Measurements from ENCODE around the gene SRPX2. TPM values are rescaled to one million over a fixed set of nuclear protein-coding genes. Genes with fewer than 3 reads are reported as not detected.

Gene SRPX2
- total RNA-seq, 4 donors from 2014 or later, result 8.1 to 17.6 (median 8.7) TPM

- DNase-seq (ENCODE audit: low spot score in 2 of 2), result no peak
- intact Hi-C loops (cut with DNase I; ENCODE audit: low total_unique reads), result no loop called here
- no peak overlapping the region for H3K4me3 ChIP-seq (ENCODE audit: low read depth, poor library complexity, severe bottlenecking)
- WGBS, 2 donors, result 12 to 78% methylated on average over 1 of the region's 1 CpG
- TF ChIP-seq POLR2A (IDR thresholded peaks at IDR 0.05) (no peak), CTCF (IDR thresholded peaks at IDR 0.05) (no peak)
Measured at GRCh38 chrX:100647095-100647494, 3.1 kb downstream of the SRPX2 start.

- DNase-seq (ENCODE audit: low spot score in 2 of 2), result no peak
- intact Hi-C loops (cut with DNase I; ENCODE audit: low total_unique reads), result no loop called here
- H3K4me3 ChIP-seq (ENCODE audit: low read depth, poor library complexity, severe bottlenecking), result no peak overlapping the region
- TF ChIP-seq CTCF (IDR thresholded peaks at IDR 0.05) (no peak), POLR2A (IDR thresholded peaks at IDR 0.05) (no peak)
- WGBS, 2 donors, result 69 to 93% methylated on average over 2 of the region's 2 CpGs
Measured at GRCh38 chrX:100647739-100648138, 3.7 kb downstream of the SRPX2 start.

GRCh38 chrX:100648458-100649417, 4.7 kb downstream of the SRPX2 start:
- no peak for TF ChIP-seq POLR2A (IDR thresholded peaks at IDR 0.05)
- DNase-seq (ENCODE audit: low spot score in 2 of 2), result no peak
- WGBS, 2 donors, result 35 to 53% methylated on average over 8 of the region's 8 CpGs
- intact Hi-C loops (cut with DNase I; ENCODE audit: low total_unique reads), result no loop called here
- H3K4me3 ChIP-seq (ENCODE audit: low read depth, poor library complexity, severe bottlenecking), result no peak overlapping the region

GRCh38 chrX:100649550-100650356, 5.8 kb downstream of the SRPX2 start:
- no peak for TF ChIP-seq CTCF (IDR thresholded peaks at IDR 0.05)
- TF ChIP-seq POLR2A (IDR thresholded peaks at IDR 0.05), result no peak
- no peak overlapping the region for H3K4me3 ChIP-seq (ENCODE audit: low read depth, poor library complexity, severe bottlenecking)
- intact Hi-C loops (cut with DNase I; ENCODE audit: low total_unique reads), result no loop called here
- DNase-seq (ENCODE audit: low spot score in 2 of 2), result peak; percentile 58 to 92
- 53 to 62% methylated on average over 11 to 12 of the region's 12 CpGs for WGBS, 2 donors

GRCh38 chrX:100650841-100651240, 6.8 kb downstream of the SRPX2 start:
- no peak overlapping the region for H3K4me3 ChIP-seq (ENCODE audit: low read depth, poor library complexity, severe bottlenecking)
- intact Hi-C loops (cut with DNase I; ENCODE audit: low total_unique reads), result no loop called here
- TF ChIP-seq CTCF (IDR thresholded peaks at IDR 0.05) (no peak), POLR2A (IDR thresholded peaks at IDR 0.05) (no peak)
- 100% methylated on average over 1 of the region's 1 CpG for WGBS, 2 donors
- no peak for DNase-seq (ENCODE audit: low spot score in 2 of 2)

GRCh38 chrX:100652266-100652665, 8.3 kb downstream of the SRPX2 start:
- intact Hi-C loops (cut with DNase I; ENCODE audit: low total_unique reads), result no loop called here
- no peak overlapping the region for H3K4me3 ChIP-seq (ENCODE audit: low read depth, poor library complexity, severe bottlenecking)
- no peak for DNase-seq (ENCODE audit: low spot score in 2 of 2)
- no peak for TF ChIP-seq CTCF (IDR thresholded peaks at IDR 0.05)
- TF ChIP-seq POLR2A (IDR thresholded peaks at IDR 0.05), result no peak
- WGBS, 2 donors, result 67 to 92% methylated on average over 2 of the region's 2 CpGs
